ENCODE data around the gene UBE2L6. TPM values are rescaled to one million over a fixed set of nuclear protein-coding genes. Genes with fewer than 3 reads are reported as not detected.

The UBE2L6 gene
- total RNA-seq (10 to 100 TPM; 13.3 to 19.8 TPM), polyA plus RNA-seq (ENCODE audit: insufficient read depth, low read depth, low replicate concordance) (43.6 TPM)
- long read RNA-seq, donor 1, transcript UBE2L6-202 (4 exons, 1,573 nt) = minor isoform, 6 of 36 reads
- long read RNA-seq, donor 1, transcript UBE2L6-201 (4 exons, 1,354 nt) = major isoform, 22 of 36 reads
- long read RNA-seq, donor 1, partial matches to known transcripts = 7 of 36 reads
- long read RNA-seq, donor 1, other reads (novel, unspliced or antisense) = 0 of 36 reads
- long read RNA-seq, donor 2, transcript UBE2L6-201 (4 exons, 1,354 nt) = major isoform, 12 of 13 reads
- long read RNA-seq, donor 2, partial matches to known transcripts = 0 of 13 reads
- long read RNA-seq, donor 2, other reads (novel, unspliced or antisense) = 0 of 13 reads

DNA sequence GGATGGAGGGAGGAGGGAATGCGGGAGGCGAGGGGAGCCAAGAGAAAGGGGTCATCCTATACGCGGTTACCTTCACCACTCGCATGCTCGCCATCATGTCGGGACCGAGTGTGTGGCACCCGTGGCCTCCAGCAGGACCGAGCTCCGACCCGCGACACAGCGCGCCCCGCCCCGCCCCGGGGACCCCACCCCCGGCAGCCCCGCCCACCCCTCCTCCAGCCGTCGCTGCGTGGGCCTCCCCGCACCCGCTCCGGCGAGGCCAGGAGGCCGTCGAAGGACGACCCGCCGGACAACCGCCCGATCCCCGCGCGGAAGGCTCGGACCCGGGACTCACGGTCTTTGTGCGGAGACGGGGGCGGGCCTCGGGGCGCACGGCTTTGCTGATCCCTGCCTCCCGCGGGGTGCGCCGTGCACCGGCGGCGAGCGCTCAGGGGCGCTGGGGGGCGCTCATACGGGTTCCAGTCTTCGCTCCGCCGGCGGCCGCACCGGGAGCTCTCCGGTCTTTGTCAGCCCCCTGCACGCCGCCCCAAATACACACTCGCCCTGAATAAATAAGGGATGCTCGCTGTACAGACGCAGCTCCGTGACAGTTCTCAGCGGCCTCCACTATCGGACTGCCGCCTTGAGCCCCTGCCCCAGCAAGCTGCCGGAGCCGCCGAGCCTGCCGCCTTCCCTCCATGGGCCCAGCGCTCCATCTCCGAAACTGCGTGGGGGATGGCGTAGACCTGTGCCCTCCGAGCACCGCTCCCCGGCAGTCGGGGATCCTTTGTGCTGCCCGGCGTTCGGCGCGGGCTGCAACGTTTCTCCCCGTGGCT is at the start of gene UBE2L6:
Gene UBE2L6, minus strand, starts transcription at position 158 of the 815 bp plus-strand sequence. Its CDS starts 61 bp downstream, at position 97.
- H3K4me3 ChIP-seq = peak within 1 kb of the TSS; percentile 65 to 85
- H3K9me3 ChIP-seq = no peaks in the 10 kb centered on the region
- no peaks in the 10 kb centered on the region for H3K27me3 ChIP-seq
- 0% methylated on average over 11 to 61 of the region's 92 CpGs for WGBS, 2 donors
- intact Hi-C loops (cut with DNase I; ENCODE audit: low total_unique reads) = loop anchor here (5.0 kb wide), 1 partner anchor 70 kb away; no protein-coding TSS in a partner anchor
- no peaks in the 10 kb centered on the region for H3K36me3 ChIP-seq (ENCODE audit: low read depth, missing control alignments)
- H3K27ac ChIP-seq = peak within 1 kb of the TSS; percentile 79 to 90
- peaks cover 22% of the 10 kb centered on the region for H3K4me1 ChIP-seq
- TF ChIP-seq, protein P1, sequence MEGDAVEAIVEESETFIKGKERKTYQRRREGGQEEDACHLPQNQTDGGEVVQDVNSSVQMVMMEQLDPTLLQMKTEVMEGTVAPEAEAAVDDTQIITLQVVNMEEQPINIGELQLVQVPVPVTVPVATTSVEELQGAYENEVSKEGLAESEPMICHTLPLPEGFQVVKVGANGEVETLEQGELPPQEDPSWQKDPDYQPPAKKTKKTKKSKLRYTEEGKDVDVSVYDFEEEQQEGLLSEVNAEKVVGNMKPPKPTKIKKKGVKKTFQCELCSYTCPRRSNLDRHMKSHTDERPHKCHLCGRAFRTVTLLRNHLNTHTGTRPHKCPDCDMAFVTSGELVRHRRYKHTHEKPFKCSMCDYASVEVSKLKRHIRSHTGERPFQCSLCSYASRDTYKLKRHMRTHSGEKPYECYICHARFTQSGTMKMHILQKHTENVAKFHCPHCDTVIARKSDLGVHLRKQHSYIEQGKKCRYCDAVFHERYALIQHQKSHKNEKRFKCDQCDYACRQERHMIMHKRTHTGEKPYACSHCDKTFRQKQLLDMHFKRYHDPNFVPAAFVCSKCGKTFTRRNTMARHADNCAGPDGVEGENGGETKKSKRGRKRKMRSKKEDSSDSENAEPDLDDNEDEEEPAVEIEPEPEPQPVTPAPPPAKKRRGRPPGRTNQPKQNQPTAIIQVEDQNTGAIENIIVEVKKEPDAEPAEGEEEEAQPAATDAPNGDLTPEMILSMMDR (IDR thresholded peaks at IDR 0.05) = peak in 1 of 3 experiments; percentile 86
- TF ChIP-seq POLR2A (IDR thresholded peaks at IDR 0.05) = no peak
- peak; percentile 84 for DNase-seq

DNA sequence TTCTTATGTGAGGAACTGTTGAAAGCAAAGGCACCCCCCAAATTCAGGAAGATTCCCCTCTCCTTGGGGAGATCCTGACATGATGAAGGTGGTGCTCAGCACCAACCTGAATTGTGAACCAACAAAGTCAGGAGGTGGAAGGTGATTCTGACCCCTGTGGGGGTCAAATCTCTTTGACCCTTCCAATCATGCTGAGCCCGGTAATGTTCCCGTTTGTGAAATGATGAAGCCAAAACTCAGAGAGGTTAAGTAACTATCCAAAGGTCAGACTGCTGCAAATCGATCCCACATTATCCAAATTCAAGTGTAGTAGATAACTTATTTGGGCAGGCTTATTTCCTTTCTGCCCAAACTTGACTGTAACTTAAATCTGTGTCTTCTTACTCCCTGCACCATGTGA is 49.1 kb upstream of the UBE2L6 start:
- TF ChIP-seq POLR2A (IDR thresholded peaks at IDR 0.05) = no peak
- TF ChIP-seq, protein P1 (IDR thresholded peaks at IDR 0.05) = no peak
- H3K9me3 ChIP-seq = no peaks in the 10 kb centered on the region
- H3K27me3 ChIP-seq = no peaks in the 10 kb centered on the region
- no peaks in the 10 kb centered on the region for H3K36me3 ChIP-seq (ENCODE audit: low read depth, missing control alignments)
- H3K4me1 ChIP-seq = no peaks in the 10 kb centered on the region
- no peak overlapping the region for H3K4me3 ChIP-seq
- no peak overlapping the region for H3K27ac ChIP-seq
- 79 to 87% methylated on average over 3 of the region's 3 CpGs for WGBS, 2 donors
- DNase-seq = no peak
- intact Hi-C loops (cut with DNase I; ENCODE audit: low total_unique reads) = no loop called here

DNA sequence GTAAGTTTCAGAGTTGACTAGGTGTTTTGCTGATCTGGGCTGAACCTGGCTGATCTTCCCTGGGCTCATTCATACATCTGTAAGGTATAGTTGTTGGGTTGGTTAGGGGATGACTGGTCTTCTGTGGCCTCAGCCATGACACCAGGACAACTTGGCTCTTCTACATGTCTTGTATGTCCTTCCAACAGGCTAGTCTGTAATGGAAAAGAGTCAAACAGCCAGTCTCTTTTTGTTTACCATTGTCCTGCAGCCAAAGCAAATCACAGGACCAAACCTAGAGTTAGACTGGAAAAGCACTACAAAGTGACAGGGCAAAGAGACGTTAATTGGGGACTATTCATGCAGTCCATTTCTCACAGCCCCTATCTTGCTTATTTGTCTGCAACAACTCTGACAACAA is 47.8 kb upstream of the UBE2L6 start:
- no peak for DNase-seq
- intact Hi-C loops (cut with DNase I; ENCODE audit: low total_unique reads) = no loop called here
- H3K27ac ChIP-seq = no peak overlapping the region
- no peaks in the 10 kb centered on the region for H3K27me3 ChIP-seq
- no peak for TF ChIP-seq POLR2A (IDR thresholded peaks at IDR 0.05)
- TF ChIP-seq, protein P1 (IDR thresholded peaks at IDR 0.05) = no peak
- no peaks in the 10 kb centered on the region for H3K9me3 ChIP-seq
- no peaks in the 10 kb centered on the region for H3K36me3 ChIP-seq (ENCODE audit: low read depth, missing control alignments)
- no peaks in the 10 kb centered on the region for H3K4me1 ChIP-seq
- no peak overlapping the region for H3K4me3 ChIP-seq
- WGBS, 2 donors = 70 to 88% methylated on average over 1 of the region's 1 CpG

DNA sequence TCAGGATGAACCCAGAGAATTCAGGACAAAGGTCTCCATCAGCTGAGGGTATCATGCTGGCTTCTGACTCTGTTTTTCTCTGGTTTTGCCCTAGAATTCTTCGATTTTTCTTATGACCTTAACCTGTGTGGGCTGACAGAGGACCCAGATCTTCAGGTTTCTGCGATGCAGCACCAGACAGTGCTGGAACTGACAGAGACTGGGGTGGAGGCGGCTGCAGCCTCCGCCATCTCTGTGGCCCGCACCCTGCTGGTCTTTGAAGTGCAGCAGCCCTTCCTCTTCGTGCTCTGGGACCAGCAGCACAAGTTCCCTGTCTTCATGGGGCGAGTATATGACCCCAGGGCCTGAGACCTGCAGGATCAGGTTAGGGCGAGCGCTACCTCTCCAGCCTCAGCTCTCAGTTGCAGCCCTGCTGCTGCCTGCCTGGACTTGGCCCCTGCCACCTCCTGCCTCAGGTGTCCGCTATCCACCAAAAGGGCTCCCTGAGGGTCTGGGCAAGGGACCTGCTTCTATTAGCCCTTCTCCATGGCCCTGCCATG is 46.8 kb upstream of the UBE2L6 start:
- Histone ChIP-seq H3K4me1 (no peaks in the 10 kb centered on the region), H3K9me3 (no peaks in the 10 kb centered on the region), H3K36me3 (ENCODE audit: low read depth, missing control alignments) (no peaks in the 10 kb centered on the region), H3K27me3 (no peaks in the 10 kb centered on the region), H3K27ac (no peak overlapping the region), H3K4me3 (no peak overlapping the region)
- TF ChIP-seq POLR2A (IDR thresholded peaks at IDR 0.05) = no peak
- TF ChIP-seq, protein P1 (IDR thresholded peaks at IDR 0.05) = no peak
- intact Hi-C loops (cut with DNase I; ENCODE audit: low total_unique reads) = no loop called here
- DNase-seq = no peak
- WGBS, 2 donors = 84 to 88% methylated on average over 7 to 10 of the region's 10 CpGs

All from testis (tissue), 5 donors.